HG03571 (cell line): Measurements from ENCODE around the gene RYR1.
"Not testable (repeated sequence)": the region's sequence is repeated elsewhere in the genome, so short reads cannot be mapped to it uniquely, and the experiment has no call there.

Experiments
- ATAC-seq: cut with Tn5 transposase; IDR thresholded peaks from one replicate; pipeline ENCODE4 v1.9.1; 2021; ENCODE audit not compliant: unreplicated experiment

RYR1 gene

DNA sequence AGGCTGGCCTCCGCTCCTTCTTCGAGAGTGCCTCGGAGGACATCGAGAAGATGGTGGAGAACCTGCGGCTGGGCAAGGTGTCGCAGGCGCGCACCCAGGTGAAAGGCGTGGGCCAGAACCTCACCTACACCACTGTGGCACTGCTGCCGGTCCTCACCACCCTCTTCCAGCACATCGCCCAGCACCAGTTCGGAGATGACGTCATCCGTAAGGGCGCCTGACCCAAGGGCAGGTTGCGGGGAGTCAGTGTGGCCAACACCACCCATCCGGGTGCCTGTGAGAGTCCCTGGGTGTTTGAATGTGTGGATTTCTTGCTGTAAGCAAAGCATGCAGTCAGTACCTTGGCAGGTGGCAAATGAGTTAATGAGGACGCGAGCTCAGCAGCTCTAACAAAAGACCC lies 78.8 kb downstream of the RYR1 start:
- no peak for ATAC-seq

DNA sequence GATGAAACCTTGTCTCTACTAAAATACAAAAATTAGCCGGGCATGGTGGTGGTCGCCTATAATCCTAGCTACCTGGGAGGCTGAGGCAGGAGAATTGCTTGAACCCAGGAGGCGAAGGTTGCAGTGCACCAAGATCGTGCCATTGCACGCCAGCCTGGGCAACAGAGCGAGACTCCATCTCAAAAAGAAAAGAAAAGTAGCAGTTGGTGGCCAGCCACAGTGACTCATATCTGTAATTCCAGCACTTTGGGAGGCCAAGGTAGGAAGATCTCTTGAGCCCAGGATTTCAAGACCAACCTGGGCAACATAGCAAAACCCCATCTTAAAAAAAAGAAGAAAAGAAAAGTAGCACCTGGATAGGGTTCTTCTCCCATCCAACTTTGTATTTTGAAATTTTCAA lies 79.7 kb downstream of the RYR1 start:
- not testable (repeated sequence) for ATAC-seq

DNA sequence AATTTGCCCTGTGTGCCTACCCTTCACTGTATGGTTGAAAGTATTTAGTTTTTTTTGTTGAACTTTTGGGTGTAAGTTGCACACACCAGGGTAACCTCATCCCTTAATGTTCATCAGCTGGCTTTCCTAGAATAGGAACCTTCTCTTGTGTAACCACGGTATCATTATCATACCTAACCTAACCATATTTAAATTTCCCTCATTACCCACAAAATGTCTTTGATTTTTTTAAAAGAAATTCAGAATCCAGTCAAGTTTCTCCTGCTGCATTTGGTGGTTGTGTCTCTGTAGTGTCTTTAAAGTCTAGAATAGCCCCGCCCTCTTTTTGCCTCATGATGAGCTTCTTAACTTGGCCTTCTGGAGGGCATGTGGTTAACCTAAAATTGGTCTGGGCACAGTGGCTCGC lies 80.3 kb downstream of the RYR1 start:
- no peak for ATAC-seq

DNA sequence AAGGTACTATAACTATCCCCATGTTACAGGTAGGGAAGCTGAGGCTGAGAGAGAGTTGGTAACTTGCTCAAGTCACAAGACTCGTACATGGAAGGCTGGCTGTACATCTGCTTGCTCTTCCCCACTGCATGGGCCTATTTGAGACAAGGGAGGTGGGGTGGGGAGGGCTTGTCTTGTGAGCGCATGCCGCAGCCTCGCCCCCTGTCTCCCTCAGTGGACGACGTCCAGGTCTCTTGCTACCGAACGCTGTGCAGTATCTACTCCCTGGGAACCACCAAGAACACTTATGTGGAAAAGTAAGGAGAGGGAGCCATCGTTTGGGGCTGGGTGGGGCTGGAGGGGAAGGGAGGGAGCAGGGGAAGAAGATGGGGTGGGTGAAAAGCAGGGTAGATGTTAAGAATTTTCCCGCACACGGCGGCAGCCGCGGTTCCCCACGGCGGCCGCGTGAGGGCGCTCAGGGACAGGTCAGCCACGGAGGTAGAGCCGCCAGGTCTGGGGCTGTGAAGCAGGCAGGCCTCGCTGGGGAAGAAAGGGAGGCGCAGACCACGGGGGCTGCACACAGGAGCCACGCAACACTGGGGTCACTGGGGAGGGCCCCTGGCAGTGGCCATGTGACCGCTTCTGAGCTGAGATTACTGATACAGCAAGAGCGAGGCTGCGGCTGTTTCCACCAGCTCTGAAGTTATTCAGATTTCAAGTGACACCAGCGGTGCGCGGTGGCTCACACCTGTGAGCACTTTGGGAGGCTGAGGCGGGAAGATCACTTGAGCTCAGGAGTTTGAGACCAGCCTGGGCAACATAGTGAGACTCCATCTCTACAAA lies 81.5 kb downstream of the RYR1 start:
- no peak for ATAC-seq

DNA sequence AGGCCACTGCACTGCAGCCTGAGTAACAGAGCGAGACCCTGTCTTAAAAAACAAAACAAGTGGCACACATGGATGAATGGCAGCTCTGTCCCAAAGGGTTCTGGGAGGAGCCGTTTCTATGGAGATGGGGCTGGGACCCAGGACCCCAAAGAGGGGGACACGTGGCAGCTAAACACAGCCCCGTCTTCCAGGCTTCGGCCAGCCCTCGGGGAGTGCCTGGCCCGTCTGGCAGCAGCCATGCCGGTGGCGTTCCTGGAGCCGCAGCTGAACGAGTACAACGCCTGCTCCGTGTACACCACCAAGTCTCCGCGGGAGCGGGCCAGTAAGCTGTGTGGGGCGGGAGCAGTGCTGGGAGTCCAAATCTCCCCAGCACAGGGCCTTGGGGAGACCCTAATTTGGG lies 82.4 kb downstream of the RYR1 start:
- no peak for ATAC-seq

DNA sequence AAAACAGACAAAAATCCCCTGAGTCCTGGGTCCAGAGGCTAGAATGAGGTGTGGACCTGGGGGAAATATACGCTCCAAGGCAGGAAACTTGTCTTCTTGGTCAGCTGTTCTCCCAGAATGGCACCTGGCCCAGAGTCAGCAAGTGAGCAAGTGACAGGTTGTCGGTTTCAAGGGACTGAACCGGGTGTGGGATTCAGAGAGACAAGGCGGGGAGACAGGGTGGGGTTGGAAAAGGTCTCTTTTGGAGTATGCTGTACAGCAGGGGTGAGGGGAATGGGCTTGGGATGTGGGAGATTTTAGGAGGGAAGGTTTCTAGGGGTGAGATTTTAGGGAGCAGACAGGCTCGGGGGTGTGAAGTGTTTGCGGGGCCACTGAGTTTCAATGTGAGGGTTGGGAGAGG lies 83.3 kb downstream of the RYR1 start:
- no peak for ATAC-seq

DNA sequence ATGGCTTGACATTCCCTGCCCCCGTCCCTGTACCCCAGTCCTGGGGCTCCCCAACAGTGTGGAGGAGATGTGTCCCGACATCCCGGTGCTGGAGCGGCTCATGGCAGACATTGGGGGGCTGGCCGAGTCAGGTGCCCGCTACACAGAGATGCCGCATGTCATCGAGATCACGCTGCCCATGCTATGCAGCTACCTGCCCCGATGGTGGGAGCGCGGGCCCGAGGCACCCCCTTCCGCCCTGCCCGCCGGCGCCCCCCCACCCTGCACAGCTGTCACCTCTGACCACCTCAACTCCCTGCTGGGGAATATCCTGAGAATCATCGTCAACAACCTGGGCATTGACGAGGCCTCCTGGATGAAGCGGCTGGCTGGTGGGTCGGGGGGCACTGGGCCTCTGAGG lies 83.8 kb downstream of the RYR1 start:
- no peak for ATAC-seq

DNA sequence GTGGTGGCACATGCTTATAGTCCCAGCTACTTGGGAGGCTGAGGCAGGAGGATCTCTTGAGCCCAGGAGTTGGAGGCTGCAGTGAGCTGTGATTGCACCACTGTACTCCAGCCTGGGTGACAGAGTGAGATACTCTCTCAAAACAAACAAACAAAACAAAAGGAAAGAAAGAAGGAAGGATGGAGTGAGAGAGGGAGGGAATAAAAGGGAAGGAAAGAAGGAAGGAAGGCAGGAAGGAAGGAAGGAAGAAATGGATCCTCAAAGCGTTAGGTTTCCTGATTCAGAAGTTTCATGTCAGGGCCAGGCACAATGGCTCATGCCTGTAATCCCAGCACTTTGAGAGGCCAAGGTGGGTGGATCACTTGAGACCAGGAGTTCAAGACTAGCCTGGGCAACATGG lies 84.5 kb downstream of the RYR1 start:
- not testable (repeated sequence) for ATAC-seq

DNA sequence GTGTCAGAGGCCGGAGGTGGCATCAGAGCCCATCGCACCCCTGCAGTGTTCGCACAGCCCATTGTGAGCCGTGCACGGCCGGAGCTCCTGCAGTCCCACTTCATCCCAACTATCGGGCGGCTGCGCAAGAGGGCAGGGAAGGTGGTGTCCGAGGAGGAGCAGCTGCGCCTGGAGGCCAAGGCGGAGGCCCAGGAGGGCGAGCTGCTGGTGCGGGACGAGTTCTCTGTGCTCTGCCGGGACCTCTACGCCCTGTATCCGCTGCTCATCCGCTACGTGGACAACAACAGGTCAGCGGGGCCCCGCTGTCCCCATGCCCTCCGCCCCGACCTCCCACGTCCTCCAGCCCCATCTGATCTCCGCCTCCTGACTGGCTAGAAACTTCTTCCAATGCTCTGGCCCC lies 85.7 kb downstream of the RYR1 start:
- no peak for ATAC-seq

DNA sequence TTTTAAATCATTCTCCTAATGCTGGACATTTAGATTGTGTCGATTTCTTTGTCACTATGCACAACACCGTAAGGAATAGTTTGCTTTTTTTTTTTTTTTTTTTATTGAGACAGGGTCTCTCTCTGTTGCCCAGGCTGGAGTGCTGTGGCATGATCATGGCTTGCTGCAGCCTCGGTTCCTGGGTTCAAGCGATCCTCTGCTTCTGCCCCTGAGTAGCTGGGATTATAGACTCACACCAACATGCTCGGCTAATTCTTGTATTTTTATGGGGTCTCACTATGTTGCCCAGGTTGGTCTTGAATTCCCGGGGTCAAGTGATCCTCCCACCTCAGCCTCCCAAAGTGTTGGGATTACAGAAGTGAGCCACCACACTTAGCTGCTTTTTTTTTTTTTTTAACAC lies 86.5 kb downstream of the RYR1 start:
- no peak for ATAC-seq

DNA sequence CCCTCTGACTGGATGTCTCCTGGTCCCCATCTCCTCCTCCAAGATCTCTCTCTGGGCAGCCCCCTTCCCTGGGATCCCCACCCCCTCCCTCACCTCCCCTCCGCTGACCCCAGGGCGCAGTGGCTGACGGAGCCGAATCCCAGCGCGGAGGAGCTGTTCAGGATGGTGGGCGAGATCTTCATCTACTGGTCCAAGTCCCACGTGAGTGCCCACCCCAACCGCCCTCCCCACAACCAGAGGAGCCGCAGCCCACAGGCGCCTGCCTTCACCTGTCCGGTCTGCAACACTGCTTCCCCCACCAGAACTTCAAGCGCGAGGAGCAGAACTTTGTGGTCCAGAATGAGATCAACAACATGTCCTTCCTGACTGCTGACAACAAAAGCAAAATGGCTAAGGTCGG lies 89.4 kb downstream of the RYR1 start:
- no peak for ATAC-seq

DNA sequence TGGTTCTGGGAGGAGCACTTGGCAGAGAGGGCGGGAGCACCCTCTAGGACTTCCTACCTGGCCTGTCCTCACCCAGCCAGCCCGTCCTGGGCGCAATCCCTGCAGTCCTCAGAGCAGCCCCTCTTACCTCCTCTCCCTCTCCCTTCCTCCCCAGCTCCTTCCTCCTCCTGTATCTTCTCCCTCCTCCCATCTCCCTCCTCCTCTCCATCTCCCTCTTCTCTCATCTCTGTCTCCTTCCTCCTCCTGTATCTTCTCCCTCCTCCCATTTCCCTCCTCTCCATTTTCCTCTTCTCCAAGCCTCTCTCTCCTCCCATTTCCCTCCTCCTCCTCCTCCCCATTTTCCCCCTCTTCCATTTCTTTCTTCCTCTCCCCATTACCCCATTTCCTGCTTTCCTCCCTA lies 89.8 kb downstream of the RYR1 start:
- ATAC-seq = no peak

DNA sequence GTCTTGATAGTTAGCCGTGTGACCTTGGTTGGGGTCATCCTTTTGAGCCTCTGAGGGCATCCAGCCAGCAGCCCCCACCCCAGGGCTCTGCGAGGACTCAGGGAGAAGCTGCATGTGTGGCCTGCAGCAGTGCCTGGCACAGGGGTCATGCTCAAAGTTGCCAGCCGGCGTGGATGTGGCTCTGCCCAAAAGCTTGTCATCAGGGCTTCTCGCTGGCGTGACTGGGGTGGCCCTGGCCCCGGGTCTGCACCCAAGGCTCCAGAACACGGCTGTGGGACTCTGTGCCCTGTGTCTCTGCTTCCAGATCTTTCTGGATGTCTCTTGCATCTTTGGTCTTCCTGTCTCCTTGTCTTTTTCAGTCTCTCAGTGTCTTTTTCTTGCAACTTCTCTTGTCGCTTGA lies 90.9 kb downstream of the RYR1 start:
- no peak for ATAC-seq

DNA sequence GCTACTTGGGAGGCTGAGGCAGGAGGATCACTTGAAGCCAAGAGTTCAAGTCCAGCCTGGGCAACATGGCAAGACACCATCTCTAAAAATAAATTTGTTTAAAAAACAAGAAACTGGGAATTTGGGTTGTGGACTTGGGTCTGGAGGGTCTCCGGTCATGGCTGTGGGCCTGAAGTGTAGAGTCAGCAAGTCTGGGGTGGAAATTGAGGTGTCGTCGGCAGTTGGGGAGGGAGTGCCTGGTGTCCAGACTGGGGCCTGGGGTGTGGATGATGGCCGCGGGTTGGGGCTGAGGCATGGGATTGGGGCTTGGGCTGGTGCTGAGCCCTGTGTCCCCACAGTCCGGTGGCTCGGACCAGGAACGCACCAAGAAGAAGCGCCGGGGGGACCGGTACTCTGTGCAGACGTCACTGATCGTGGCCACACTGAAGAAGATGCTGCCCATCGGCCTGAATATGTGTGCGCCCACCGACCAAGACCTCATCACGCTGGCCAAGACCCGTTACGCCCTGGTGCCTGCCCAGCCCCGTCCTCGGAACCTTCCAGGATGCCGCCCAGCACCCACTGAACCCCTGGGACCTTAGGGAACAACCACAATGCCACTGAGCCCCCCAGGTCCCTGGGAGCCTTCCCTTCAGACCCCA lies 91.6 kb downstream of the RYR1 start:
- ATAC-seq = no peak

DNA sequence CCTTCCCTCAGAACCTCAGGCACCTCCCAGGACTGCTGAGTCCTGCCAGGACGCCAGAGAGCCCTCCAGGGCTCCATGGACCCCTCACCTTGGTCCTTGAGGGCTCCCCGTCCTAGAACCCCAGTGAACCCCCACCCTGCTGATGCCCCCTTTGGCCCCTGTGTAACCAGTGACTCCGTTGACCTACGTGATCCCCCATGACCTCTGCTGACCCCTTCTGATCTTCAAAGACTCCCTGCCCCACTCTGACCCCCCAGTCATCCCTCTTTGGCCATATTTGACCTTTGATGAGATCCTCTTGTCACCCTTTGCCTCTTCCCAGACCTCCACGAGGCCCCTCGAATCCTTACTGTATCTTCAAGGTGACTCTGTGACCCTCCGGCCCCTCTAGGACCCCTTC lies 92.9 kb downstream of the RYR1 start:
- ATAC-seq = no peak

DNA sequence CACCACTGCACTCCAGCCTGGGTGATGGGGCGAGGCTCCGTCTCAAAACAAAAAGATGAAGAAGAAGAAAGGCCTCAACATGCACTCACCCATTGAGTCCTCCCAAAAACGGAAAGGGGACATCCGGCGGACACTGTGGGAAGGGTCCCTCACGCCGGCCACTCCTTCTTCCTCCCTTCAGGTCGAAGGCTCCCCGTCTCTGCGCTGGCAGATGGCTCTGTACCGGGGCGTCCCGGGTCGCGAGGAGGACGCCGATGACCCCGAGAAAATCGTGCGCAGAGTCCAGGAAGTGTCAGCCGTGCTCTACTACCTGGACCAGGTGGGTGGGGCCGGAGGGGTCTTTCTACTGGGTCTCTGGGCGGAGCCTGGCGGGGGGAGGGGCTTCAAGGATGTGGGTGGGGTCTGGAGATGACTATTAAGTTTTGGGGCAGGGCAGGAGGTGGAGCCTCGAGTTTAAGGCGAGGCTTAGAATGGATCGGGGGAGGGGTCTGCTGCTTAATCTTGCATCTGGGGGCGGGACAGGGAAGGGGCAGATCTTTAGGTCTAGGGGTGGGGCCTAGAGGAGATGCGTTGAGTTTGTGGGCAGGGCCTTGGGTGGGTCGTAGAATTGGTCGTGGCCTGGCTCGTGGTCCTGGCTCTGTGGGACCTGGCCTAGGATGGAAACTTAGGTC lies 94.1 kb downstream of the RYR1 start:
- no peak for ATAC-seq

DNA sequence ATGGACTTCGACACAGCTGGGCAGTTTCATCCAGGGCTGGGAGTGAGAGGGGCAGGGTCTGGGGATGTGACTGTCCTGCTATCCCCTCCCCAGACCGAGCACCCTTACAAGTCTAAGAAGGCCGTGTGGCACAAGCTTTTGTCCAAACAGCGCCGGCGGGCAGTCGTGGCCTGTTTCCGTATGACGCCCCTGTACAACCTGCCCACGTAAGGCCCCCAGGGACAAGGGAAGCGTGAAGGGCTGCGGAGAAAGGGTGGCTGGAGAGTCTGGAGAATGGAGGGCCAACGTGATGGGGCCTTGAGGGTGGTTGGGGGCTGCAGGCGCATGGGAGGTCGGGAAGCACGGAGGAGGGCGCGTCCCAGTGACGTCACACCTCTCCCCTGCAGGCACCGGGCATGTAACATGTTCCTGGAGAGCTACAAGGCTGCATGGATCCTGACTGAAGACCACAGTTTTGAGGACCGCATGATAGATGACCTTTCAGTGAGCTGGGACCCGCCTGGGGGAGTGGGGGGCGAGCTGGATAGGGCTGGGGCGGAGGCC lies 94.8 kb downstream of the RYR1 start:
- ATAC-seq = no peak

DNA sequence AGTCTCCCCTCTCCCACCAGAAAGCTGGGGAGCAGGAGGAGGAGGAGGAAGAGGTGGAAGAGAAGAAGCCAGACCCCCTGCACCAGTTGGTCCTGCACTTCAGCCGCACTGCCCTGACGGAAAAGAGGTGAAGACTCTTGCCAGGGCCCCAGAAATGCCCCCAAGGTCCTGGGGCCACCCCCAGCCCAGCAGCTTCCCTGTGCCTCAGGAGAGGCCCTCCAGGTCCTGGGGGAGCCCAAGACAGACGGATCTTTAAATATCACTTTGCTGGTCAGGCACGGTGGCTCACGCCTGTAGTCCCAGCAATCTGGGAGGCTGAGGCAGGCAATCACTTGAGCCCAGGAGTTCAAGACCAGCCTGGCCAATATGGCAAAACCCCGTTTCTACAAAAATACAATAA lies 95.4 kb downstream of the RYR1 start:
- no peak for ATAC-seq

DNA sequence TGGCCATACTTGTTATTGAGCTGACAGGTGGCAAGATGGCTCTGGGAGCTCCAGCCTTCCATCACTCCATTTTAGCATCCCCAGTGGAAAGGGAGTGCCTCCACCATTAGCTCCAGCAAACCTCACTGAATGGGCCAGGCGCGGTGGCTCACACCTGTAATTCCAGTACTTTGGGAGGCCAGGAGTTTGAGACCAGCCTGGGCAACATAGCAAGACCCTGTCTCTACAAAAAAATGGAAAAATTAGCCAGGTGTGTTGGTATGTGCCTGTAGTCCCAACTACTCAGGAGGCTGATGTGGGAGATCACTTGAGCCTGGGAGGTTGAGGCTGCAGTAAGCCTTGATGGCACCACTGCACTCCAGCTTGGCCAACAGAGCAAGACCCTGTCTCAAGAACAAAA lies 98.0 kb downstream of the RYR1 start:
- ATAC-seq = no peak

DNA sequence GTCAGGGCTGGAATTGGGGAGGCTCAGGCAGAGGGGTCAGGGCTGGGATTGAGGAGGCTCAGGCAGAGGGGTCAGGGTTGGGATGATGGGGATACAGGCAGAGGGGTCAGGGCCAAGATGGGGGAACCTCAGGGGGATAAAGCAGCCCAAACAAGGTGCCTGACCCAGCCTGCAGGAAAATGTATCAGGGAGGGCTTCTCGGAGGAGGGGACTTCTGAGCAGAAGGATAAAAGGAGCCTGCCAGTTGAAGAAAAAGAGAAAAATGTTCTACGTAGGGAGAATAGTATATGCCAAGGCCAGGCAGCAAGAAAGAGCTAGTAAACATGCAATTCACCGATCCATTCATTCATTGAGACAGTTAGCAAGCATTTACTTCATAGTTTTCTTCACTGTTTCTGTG lies 99.4 kb downstream of the RYR1 start:
- ATAC-seq = no peak

DNA sequence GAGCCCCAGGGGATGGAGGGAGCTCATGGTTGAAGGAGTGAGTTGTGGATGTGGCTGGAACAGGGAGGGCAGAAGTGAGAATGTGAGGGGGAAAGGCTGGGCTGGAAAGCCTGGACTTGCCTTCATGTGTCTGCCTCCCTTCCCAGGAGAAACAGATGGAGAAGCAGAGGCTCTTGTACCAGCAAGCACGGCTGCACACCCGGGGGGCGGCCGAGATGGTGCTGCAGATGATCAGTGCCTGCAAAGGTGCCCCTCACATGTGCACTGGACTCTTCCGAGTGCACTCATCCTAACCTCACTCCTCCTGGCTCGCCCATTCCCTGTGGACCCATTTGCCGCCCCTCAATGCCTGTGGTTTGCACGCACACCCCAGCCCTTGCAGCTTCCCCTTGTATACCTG lies 101.1 kb downstream of the RYR1 start:
- ATAC-seq = no peak

DNA sequence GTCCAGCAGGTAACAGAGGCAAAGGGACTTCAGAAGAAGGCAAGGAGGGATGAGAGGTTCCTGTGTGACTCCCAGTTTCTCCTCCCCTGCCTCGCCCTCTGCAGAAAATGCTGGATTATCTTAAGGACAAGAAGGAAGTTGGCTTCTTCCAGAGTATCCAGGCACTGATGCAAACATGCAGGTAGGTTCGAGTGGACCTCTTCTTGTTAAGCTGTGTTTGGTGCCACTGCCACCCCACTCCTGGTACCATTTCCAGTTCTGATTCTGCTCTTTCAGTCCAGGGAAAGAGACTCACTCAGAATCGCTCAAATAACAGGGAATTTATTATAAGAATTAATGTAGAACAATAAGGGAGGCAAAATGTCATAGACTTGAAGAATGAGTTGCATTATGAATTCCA lies 101.7 kb downstream of the RYR1 start:
- ATAC-seq = no peak
